WTC11 (cell line): ENCODE measurements around the gene MIPEP. TPM values are rescaled to one million over a fixed set of nuclear protein-coding genes. Genes with fewer than 3 reads are reported as not detected.

Source experiments
- ATAC-seq: fragments of 200-7000 bp; cut with Tn5 transposase; 2 replicates; pipeline ENCODE4 v1.10.0; 2021; ENCODE audit warnings: mild to moderate bottlenecking, moderate library complexity
- CTCF ChIA-PET: fragments of 300-600 bp; sonication (Branson Sonifier 250); formaldehyde crosslinking; loops from one replicate; lab custom pipeline; 2021; ENCODE audit warnings: antibody characterized with exemption; lab: Charles Lee
- POLR2A ChIA-PET: fragments of 350-600 bp; sonication (Branson Sonifier 250); formaldehyde crosslinking; loops from one replicate; lab custom pipeline; 2021; ENCODE audit warnings: antibody characterized with exemption; lab: Charles Lee
- DNase-seq: peaks from one replicate; pipeline ENCODE4 v3.0.0; 2021; ENCODE audit warnings: low spot score
- H3K27ac Mint-ChIP-seq: 2 replicates; pipeline ENCODE4 v1.8.0; 2021; ENCODE audit warnings: mixed read lengths
- H3K27me3 Mint-ChIP-seq: 2 replicates; pipeline ENCODE4 v1.8.0; 2021; ENCODE audit warnings: low read depth, mild to moderate bottlenecking, moderate library complexity, mixed read lengths
- H3K36me3 Mint-ChIP-seq: 2 replicates; pipeline ENCODE4 v1.8.0; 2021; ENCODE audit warnings: mixed read lengths
- H3K4me1 Mint-ChIP-seq: 2 replicates; pipeline ENCODE4 v1.8.0; 2022; ENCODE audit warnings: mixed read lengths
- H3K4me3 Mint-ChIP-seq: 2 replicates; pipeline ENCODE4 v1.8.0; 2021; ENCODE audit warnings: mild to moderate bottlenecking, moderate library complexity, mixed read lengths
- H3K9me3 Mint-ChIP-seq: 2 replicates; pipeline ENCODE4 v1.8.0; 2021; ENCODE audit warnings: mixed read lengths
- CBFB ChIP-seq: sonication (generic); formaldehyde crosslinking; IDR thresholded peaks from 2 replicates; pipeline ENCODE4 v1.8.1; 2022; ENCODE audit warnings: mild to moderate bottlenecking, low read depth, missing genetic modification reagents
- EMX1 ChIP-seq: fragments of 250-450 bp; sonication (Bioruptor Pico); IDR thresholded peaks from 2 replicates; pipeline ENCODE4 v1.8.0; 2021; ENCODE audit warnings: mild to moderate bottlenecking
- FOXJ3 ChIP-seq: sonication (generic); formaldehyde crosslinking; IDR thresholded peaks from 2 replicates; pipeline ENCODE4 v1.9.0; 2021; ENCODE audit warnings: missing genetic modification reagents, mild to moderate bottlenecking, borderline replicate concordance
- IRF2 ChIP-seq: sonication (generic); formaldehyde crosslinking; IDR thresholded peaks from 2 replicates; pipeline ENCODE4 v1.8.0; 2022; ENCODE audit warnings: low read depth, missing genetic modification reagents, borderline replicate concordance
- MYBL2 ChIP-seq: sonication (generic); formaldehyde crosslinking; IDR thresholded peaks from 2 replicates; pipeline ENCODE4 v1.8.1; 2023; ENCODE audit warnings: mild to moderate bottlenecking, moderate library complexity, missing genetic modification reagents
- NR2C2 ChIP-seq: sonication (generic); formaldehyde crosslinking; IDR thresholded peaks from 2 replicates; pipeline ENCODE4 v1.8.0; 2022; ENCODE audit warnings: mild to moderate bottlenecking, missing genetic modification reagents
- NR3C1 ChIP-seq: sonication (generic); formaldehyde crosslinking; conservative IDR thresholded peaks from 2 replicates; pipeline ENCODE4 v1.8.1; 2023; ENCODE audit warnings: low read depth, mild to moderate bottlenecking, missing genetic modification reagents
- ZNF671 ChIP-seq: fragments of 250-450 bp; sonication (Bioruptor Pico); IDR thresholded peaks from 2 replicates; pipeline ENCODE4 v1.8.0; 2021; ENCODE audit warnings: mild to moderate bottlenecking
- total RNA-seq: library from RNA; stranded (reverse); gene quantifications from 3 replicates; pipeline ENCODE4 v1.2.3, GENCODE V29; 2021
- TF ChIP-seq, protein P1 (sequence below): fragments of 250-450 bp; sonication (Bioruptor Pico); IDR thresholded peaks from 2 replicates; pipeline ENCODE4 v1.9.0; 2021; ENCODE audit warnings: moderate library complexity, mild to moderate bottlenecking, inconsistent platforms, borderline replicate concordance
- TF ChIP-seq, protein P2 (sequence below): sonication (generic); formaldehyde crosslinking; IDR thresholded peaks from 2 replicates; pipeline ENCODE4 v1.8.0; 2023; ENCODE audit warnings: missing genetic modification reagents
- TF ChIP-seq, protein P3 (sequence below): fragments of 250-450 bp; sonication (Bioruptor Pico); IDR thresholded peaks from 2 replicates; pipeline ENCODE4 v2.1.2; 2022; ENCODE audit warnings: mild to moderate bottlenecking, moderate library complexity
- TF ChIP-seq, protein P4 (sequence below): fragments of 250-450 bp; sonication (Bioruptor Pico); IDR thresholded peaks from 2 replicates; pipeline ENCODE4 v1.9.0; 2021; ENCODE audit warnings: mild to moderate bottlenecking, borderline replicate concordance
- TF ChIP-seq, protein P5 (sequence below): fragments of 250-450 bp; sonication (Bioruptor Pico); conservative IDR thresholded peaks from 2 replicates; pipeline ENCODE4 v1.9.0; 2021; ENCODE audit warnings: mild to moderate bottlenecking
- TF ChIP-seq, protein P6 (sequence below): sonication (generic); formaldehyde crosslinking; IDR thresholded peaks from 2 replicates; pipeline ENCODE4 v1.8.0; 2022; ENCODE audit warnings: mild to moderate bottlenecking, missing genetic modification reagents
- TF ChIP-seq, protein P7 (sequence below): sonication (generic); formaldehyde crosslinking; IDR thresholded peaks from 2 replicates; pipeline ENCODE4 v1.8.0; 2023; ENCODE audit warnings: missing genetic modification reagents, mild to moderate bottlenecking, borderline replicate concordance

MIPEP gene
- total RNA-seq, 1 experiment from 2014 or later = 30.5 TPM

DNA sequence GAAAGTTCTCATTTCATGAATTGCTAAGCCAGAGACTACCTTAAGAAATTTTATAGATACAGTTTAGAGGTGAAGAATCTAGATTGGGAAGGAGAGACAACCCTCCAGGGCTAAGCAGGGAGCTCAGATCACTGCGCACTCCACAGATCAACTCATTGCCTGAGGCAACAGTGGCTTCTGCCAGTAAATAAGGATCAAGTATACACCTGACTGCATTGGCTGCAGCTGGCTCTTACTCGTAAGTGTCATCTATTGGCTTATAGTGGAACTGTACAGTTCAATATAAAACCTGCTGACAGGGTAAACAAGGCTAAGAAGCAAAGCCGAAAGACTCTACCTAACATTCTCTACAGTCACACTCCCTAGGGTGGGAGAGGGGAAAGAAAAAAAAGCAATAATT, 26.1 kb upstream of the MIPEP start:
- Mint-ChIP-seq H3K4me1 (peaks cover 25% of the 10 kb centered on the region), H3K36me3 (no peaks in the 10 kb centered on the region), H3K9me3 (peaks cover 11% of the 10 kb centered on the region), H3K4me3 (no peak overlapping the region), H3K27ac (no peak overlapping the region), H3K27me3 (no peaks in the 10 kb centered on the region)
- ChIA-PET CTCF (interaction anchor here (2.9 kb wide), 1 partner anchor 138 kb away, joined by 7 read pairs; no protein-coding TSS in a partner anchor), POLR2A (no interaction called here)
- DNase-seq (no peak), ATAC-seq (no peak)
- no peak for TF ChIP-seq EMX1 (CRISPR knock-in tag)
- TF ChIP-seq, protein P1, sequence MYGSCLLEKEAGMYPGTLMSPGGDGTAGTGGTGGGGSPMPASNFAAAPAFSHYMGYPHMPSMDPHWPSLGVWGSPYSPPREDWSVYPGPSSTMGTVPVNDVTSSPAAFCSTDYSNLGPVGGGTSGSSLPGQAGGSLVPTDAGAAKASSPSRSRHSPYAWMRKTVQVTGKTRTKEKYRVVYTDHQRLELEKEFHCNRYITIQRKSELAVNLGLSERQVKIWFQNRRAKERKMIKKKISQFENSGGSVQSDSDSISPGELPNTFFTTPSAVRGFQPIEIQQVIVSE (CRISPR knock-in tag) = no peak
- no peak for TF ChIP-seq IRF2 (CRISPR knock-in tag)
- TF ChIP-seq, protein P2, sequence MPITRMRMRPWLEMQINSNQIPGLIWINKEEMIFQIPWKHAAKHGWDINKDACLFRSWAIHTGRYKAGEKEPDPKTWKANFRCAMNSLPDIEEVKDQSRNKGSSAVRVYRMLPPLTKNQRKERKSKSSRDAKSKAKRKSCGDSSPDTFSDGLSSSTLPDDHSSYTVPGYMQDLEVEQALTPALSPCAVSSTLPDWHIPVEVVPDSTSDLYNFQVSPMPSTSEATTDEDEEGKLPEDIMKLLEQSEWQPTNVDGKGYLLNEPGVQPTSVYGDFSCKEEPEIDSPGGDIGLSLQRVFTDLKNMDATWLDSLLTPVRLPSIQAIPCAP = no peak

DNA sequence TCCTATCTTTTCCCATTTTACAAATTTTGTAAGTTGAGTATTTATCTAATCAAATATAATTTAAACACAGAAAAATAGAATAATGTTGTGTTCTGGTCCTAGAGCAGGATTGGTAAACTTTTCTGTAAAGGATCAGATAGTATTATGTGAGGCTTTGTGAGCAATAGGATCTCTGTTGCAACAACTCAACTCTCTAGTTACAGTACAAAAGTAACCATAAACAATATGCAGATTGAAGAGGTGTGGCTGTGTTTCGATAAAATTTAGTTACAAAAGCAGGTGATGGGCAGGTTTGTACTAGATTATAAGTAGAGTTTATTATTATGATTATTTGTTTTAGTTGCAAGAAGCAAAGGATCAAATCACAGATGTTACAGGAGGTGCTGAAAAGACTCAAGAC, 23.3 kb upstream of the MIPEP start:
- H3K27ac Mint-ChIP-seq = no peak overlapping the region
- H3K4me1 Mint-ChIP-seq = peaks cover 20% of the 10 kb centered on the region
- DNase-seq = no peak
- TF ChIP-seq, protein P3, sequence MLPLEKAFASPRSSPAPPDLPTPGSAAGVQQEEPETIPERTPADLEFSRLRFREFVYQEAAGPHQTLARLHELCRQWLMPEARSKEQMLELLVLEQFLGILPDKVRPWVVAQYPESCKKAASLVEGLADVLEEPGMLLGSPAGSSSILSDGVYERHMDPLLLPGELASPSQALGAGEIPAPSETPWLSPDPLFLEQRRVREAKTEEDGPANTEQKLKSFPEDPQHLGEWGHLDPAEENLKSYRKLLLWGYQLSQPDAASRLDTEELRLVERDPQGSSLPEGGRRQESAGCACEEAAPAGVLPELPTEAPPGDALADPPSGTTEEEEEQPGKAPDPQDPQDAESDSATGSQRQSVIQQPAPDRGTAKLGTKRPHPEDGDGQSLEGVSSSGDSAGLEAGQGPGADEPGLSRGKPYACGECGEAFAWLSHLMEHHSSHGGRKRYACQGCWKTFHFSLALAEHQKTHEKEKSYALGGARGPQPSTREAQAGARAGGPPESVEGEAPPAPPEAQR (CRISPR knock-in tag) = no peak
- TF ChIP-seq ZNF671 (CRISPR knock-in tag) = no peak
- TF ChIP-seq MYBL2 = no peak
- no peak for TF ChIP-seq CBFB (CRISPR knock-in tag)
- TF ChIP-seq, protein P4, sequence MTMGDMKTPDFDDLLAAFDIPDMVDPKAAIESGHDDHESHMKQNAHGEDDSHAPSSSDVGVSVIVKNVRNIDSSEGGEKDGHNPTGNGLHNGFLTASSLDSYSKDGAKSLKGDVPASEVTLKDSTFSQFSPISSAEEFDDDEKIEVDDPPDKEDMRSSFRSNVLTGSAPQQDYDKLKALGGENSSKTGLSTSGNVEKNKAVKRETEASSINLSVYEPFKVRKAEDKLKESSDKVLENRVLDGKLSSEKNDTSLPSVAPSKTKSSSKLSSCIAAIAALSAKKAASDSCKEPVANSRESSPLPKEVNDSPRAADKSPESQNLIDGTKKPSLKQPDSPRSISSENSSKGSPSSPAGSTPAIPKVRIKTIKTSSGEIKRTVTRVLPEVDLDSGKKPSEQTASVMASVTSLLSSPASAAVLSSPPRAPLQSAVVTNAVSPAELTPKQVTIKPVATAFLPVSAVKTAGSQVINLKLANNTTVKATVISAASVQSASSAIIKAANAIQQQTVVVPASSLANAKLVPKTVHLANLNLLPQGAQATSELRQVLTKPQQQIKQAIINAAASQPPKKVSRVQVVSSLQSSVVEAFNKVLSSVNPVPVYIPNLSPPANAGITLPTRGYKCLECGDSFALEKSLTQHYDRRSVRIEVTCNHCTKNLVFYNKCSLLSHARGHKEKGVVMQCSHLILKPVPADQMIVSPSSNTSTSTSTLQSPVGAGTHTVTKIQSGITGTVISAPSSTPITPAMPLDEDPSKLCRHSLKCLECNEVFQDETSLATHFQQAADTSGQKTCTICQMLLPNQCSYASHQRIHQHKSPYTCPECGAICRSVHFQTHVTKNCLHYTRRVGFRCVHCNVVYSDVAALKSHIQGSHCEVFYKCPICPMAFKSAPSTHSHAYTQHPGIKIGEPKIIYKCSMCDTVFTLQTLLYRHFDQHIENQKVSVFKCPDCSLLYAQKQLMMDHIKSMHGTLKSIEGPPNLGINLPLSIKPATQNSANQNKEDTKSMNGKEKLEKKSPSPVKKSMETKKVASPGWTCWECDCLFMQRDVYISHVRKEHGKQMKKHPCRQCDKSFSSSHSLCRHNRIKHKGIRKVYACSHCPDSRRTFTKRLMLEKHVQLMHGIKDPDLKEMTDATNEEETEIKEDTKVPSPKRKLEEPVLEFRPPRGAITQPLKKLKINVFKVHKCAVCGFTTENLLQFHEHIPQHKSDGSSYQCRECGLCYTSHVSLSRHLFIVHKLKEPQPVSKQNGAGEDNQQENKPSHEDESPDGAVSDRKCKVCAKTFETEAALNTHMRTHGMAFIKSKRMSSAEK = no peak
- no peak for TF ChIP-seq FOXJ3 (CRISPR knock-in tag)
- no peak for TF ChIP-seq NR3C1
- peaks cover 5% of the 10 kb centered on the region; the same call in 1 of the 2 replicates for H3K9me3 Mint-ChIP-seq
- no peaks in the 10 kb centered on the region for H3K27me3 Mint-ChIP-seq
- H3K4me3 Mint-ChIP-seq = no peak overlapping the region
- POLR2A ChIA-PET = no interaction called here
- CTCF ChIA-PET = no interaction called here
- ATAC-seq = no peak
- no peaks in the 10 kb centered on the region for H3K36me3 Mint-ChIP-seq

DNA sequence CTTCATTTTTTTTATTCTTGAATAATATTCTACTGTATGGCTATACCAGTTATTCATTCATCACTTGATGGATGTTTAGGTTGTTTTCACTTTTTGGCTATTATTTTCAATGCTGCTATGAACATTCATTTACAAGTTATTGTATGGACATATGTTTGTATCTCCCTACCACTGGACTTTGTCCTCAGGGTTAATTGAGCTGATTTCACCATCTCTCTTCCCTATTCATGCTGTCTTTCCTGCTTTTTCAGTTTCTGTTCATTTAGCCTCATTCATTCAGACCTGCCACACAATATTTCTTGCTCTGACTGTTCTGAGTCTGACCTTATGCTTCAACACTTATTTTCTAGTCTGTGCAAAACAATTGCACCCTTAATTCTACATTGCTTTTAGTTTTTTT, 20.4 kb upstream of the MIPEP start:
- H3K27ac Mint-ChIP-seq = no peak overlapping the region
- ATAC-seq (no peak), DNase-seq (no peak)
- peaks cover 24% of the 10 kb centered on the region for H3K4me1 Mint-ChIP-seq
- CTCF ChIA-PET = interaction anchor here (1.9 kb wide), 1 partner anchor 12 kb away, joined by 7 read pairs; no protein-coding TSS in a partner anchor
- H3K9me3 Mint-ChIP-seq = 0 out of 2 replicates have a peak, but pooled peaks cover 2% of the 10 kb centered on the region
- H3K36me3 Mint-ChIP-seq = no peaks in the 10 kb centered on the region
- POLR2A ChIA-PET = no interaction called here
- H3K4me3 Mint-ChIP-seq = no peak overlapping the region
- H3K27me3 Mint-ChIP-seq = no peaks in the 10 kb centered on the region
- TF ChIP-seq, protein P5, sequence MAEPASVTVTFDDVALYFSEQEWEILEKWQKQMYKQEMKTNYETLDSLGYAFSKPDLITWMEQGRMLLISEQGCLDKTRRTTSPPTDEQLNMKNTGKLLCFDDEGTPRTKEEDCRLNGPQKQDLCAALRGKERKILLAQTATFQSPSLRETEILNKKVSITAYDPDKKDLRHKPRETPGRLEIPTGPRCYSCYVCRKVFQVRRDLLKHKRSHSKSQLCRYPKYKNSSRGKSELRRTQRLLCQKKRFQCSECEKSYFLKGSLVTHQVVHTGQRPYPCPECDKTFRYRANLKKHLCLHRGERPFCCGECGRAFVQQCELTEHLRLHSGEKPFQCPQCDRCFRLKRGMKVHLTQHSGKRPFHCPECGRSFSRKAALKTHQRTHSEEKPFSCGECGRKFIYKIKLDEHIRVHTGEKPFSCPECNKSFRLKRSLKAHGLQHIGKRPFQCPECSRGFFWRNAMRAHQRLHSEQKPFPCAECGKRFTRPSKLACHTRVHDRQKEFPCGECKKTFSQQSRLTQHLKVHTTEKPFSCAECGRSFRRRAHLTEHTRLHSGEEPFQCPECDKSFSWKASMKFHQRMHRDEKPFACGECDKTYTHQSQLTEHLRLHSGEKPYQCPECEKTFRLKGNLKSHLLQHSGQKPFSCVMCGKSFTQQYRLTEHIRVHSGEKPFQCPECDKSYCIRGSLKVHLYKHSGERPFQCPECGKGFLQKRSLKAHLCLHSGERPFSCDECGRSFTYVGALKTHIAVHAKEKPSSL (CRISPR knock-in tag) = no peak
- TF ChIP-seq, protein P6, sequence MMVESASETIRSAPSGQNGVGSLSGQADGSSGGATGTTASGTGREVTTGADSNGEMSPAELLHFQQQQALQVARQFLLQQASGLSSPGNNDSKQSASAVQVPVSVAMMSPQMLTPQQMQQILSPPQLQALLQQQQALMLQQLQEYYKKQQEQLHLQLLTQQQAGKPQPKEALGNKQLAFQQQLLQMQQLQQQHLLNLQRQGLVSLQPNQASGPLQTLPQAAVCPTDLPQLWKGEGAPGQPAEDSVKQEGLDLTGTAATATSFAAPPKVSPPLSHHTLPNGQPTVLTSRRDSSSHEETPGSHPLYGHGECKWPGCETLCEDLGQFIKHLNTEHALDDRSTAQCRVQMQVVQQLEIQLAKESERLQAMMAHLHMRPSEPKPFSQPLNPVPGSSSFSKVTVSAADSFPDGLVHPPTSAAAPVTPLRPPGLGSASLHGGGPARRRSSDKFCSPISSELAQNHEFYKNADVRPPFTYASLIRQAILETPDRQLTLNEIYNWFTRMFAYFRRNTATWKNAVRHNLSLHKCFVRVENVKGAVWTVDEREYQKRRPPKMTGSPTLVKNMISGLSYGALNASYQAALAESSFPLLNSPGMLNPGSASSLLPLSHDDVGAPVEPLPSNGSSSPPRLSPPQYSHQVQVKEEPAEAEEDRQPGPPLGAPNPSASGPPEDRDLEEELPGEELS (CRISPR knock-in tag) = no peak
- no peak for TF ChIP-seq NR2C2 (CRISPR knock-in tag)
- TF ChIP-seq, protein P7, sequence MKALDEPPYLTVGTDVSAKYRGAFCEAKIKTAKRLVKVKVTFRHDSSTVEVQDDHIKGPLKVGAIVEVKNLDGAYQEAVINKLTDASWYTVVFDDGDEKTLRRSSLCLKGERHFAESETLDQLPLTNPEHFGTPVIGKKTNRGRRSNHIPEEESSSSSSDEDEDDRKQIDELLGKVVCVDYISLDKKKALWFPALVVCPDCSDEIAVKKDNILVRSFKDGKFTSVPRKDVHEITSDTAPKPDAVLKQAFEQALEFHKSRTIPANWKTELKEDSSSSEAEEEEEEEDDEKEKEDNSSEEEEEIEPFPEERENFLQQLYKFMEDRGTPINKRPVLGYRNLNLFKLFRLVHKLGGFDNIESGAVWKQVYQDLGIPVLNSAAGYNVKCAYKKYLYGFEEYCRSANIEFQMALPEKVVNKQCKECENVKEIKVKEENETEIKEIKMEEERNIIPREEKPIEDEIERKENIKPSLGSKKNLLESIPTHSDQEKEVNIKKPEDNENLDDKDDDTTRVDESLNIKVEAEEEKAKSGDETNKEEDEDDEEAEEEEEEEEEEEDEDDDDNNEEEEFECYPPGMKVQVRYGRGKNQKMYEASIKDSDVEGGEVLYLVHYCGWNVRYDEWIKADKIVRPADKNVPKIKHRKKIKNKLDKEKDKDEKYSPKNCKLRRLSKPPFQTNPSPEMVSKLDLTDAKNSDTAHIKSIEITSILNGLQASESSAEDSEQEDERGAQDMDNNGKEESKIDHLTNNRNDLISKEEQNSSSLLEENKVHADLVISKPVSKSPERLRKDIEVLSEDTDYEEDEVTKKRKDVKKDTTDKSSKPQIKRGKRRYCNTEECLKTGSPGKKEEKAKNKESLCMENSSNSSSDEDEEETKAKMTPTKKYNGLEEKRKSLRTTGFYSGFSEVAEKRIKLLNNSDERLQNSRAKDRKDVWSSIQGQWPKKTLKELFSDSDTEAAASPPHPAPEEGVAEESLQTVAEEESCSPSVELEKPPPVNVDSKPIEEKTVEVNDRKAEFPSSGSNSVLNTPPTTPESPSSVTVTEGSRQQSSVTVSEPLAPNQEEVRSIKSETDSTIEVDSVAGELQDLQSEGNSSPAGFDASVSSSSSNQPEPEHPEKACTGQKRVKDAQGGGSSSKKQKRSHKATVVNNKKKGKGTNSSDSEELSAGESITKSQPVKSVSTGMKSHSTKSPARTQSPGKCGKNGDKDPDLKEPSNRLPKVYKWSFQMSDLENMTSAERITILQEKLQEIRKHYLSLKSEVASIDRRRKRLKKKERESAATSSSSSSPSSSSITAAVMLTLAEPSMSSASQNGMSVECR (CRISPR knock-in tag) = no peak
